H9 (cell line): Measurements from ENCODE around the gene UGT2B11. TPM values are rescaled to one million over a fixed set of nuclear protein-coding genes. Genes with fewer than 3 reads are reported as not detected.

ENCODE experiments used
- DNase-seq: peaks from one replicate; pipeline ENCODE4 v3.0.0-alpha.2; 2017
- H2AFZ ChIP-seq: one replicate; pipeline ENCODE4 v1.6.1; 2013; ENCODE audit warnings: mild to moderate bottlenecking, low read length, control low read depth, moderate library complexity
- H2AK5ac ChIP-seq: 2 replicates; pipeline ENCODE4 v1.6.1; 2013; ENCODE audit warnings: low read length, control low read depth, mixed read lengths; ENCODE audit not compliant: insufficient read length
- H2BK120ac ChIP-seq: one replicate; pipeline ENCODE4 v1.6.1; 2013; ENCODE audit warnings: low read depth, mild to moderate bottlenecking, low read length, control low read depth, inconsistent platforms; ENCODE audit not compliant: poor library complexity, severe bottlenecking
- H2BK12ac ChIP-seq: 2 replicates; pipeline ENCODE4 v1.6.1; 2013; ENCODE audit warnings: low read length, control low read depth, mixed read lengths, low read depth; ENCODE audit not compliant: insufficient read length
- H2BK15ac ChIP-seq: 2 replicates; pipeline ENCODE4 v1.6.1; 2013; ENCODE audit warnings: low read depth, low read length, control low read depth
- H2BK20ac ChIP-seq: one replicate; pipeline ENCODE4 v1.6.1; 2013; ENCODE audit warnings: low read depth, mild to moderate bottlenecking, low read length, control low read depth, inconsistent platforms; ENCODE audit not compliant: poor library complexity, severe bottlenecking
- H2BK5ac ChIP-seq: 2 replicates; pipeline ENCODE4 v1.6.1; 2013; ENCODE audit warnings: low read length, control low read depth, mixed read lengths; ENCODE audit not compliant: insufficient read length
- H3K14ac ChIP-seq: 2 replicates; pipeline ENCODE4 v1.6.1; 2013; ENCODE audit warnings: low read length, control low read depth; ENCODE audit not compliant: insufficient read depth
- H3K18ac ChIP-seq: 2 replicates; pipeline ENCODE4 v1.6.1; 2013; ENCODE audit warnings: low read depth, mild to moderate bottlenecking, mixed read lengths, low read length, control low read depth; ENCODE audit not compliant: insufficient read length
- H3K23ac ChIP-seq: 2 replicates; pipeline ENCODE4 v1.6.1; 2013; ENCODE audit warnings: low read length, control low read depth, mixed read lengths, low read depth; ENCODE audit not compliant: insufficient read length
- H3K23me2 ChIP-seq: 2 replicates; pipeline ENCODE4 v1.6.1; 2013; ENCODE audit warnings: low read depth, mild to moderate bottlenecking, mixed read lengths, low read length, control low read depth; ENCODE audit not compliant: insufficient read length, poor library complexity, severe bottlenecking
- H3K27ac ChIP-seq: 2 replicates; pipeline ENCODE4 v1.5.1; 2013; ENCODE audit warnings: low read length, control low read depth, mixed read lengths, low read depth; ENCODE audit not compliant: insufficient read length
- H3K27me3 ChIP-seq: 2 replicates; pipeline ENCODE4 v1.6.1; 2013; ENCODE audit warnings: low read length, control low read depth, inconsistent platforms; ENCODE audit not compliant: insufficient read depth
- H3K4ac ChIP-seq: 2 replicates; pipeline ENCODE4 v1.6.1; 2013; ENCODE audit warnings: low read depth, mild to moderate bottlenecking, control low read depth, inconsistent platforms, low read length, moderate library complexity
- H3K4me1 ChIP-seq: 2 replicates; pipeline ENCODE4 v1.6.1; 2013; ENCODE audit warnings: low read length, control low read depth, inconsistent platforms; ENCODE audit not compliant: insufficient read depth
- H3K4me2 ChIP-seq: 2 replicates; pipeline ENCODE4 v1.6.1; 2013; ENCODE audit warnings: low read length, control low read depth, mixed read lengths; ENCODE audit not compliant: insufficient read length, insufficient read depth
- H3K56ac ChIP-seq: 2 replicates; pipeline ENCODE4 v1.6.1; 2013; ENCODE audit warnings: low read depth, mild to moderate bottlenecking, mixed read lengths, low read length, control low read depth; ENCODE audit not compliant: insufficient read length
- H3K79me1 ChIP-seq: 2 replicates; pipeline ENCODE4 v1.6.1; 2013; ENCODE audit warnings: low read depth, mild to moderate bottlenecking, moderate library complexity, low read length, control low read depth, inconsistent platforms; ENCODE audit not compliant: insufficient read depth, poor library complexity, severe bottlenecking
- H3K79me2 ChIP-seq: 2 replicates; pipeline ENCODE4 v1.6.1; 2013; ENCODE audit warnings: low read length, control low read depth, inconsistent platforms; ENCODE audit not compliant: insufficient read depth
- H3K9ac ChIP-seq: 2 replicates; pipeline ENCODE4 v1.6.1; 2013; ENCODE audit warnings: low read length, control low read depth, mixed read lengths; ENCODE audit not compliant: insufficient read length; ENCODE audit errors: extremely low read depth
- H3K9me3 ChIP-seq: one replicate; pipeline ENCODE4 v1.6.1; 2013; ENCODE audit warnings: low read depth, low read length, inconsistent platforms; ENCODE audit not compliant: control insufficient read depth
- H3T11ph ChIP-seq: one replicate; pipeline ENCODE4 v1.6.1; 2013; ENCODE audit warnings: mild to moderate bottlenecking, low read length, control low read depth, inconsistent platforms
- H4K20me1 ChIP-seq: one replicate; pipeline ENCODE4 v1.6.1; 2013; ENCODE audit not compliant: control insufficient read depth, insufficient read length, insufficient read depth
- H4K5ac ChIP-seq: 2 replicates; pipeline ENCODE4 v1.6.1; 2013; ENCODE audit warnings: low read depth, mild to moderate bottlenecking, mixed read lengths, low read length, control low read depth; ENCODE audit not compliant: insufficient read length
- H4K8ac ChIP-seq: replicated peaks from 2 replicates; pipeline ENCODE4 v1.6.1; 2013; ENCODE audit warnings: low read length, control low read depth, mixed read lengths, low read depth; ENCODE audit not compliant: insufficient read length
- H4K91ac ChIP-seq: 2 replicates; pipeline ENCODE4 v1.6.1; 2013; ENCODE audit warnings: low read depth, mild to moderate bottlenecking, moderate library complexity, mixed read lengths, low read length, control low read depth; ENCODE audit not compliant: insufficient read length
- H3K27ac Mint-ChIP-seq, 3 experiments: 2 replicates in 2 of 3; 3 replicates in 1 of 3; pipeline ENCODE4 v1.8.0; 2020 to 2021; ENCODE audit warnings: mixed read lengths in 3 of 3, mild to moderate bottlenecking in 1 of 3, moderate library complexity in 1 of 3
- H3K27me3 Mint-ChIP-seq: 2 replicates; pipeline ENCODE4 v1.8.0; 2021; ENCODE audit warnings: low read depth, mild to moderate bottlenecking, moderate library complexity, mixed read lengths
- H3K36me3 Mint-ChIP-seq, 3 experiments: 2 replicates in 2 of 3; 3 replicates in 1 of 3; pipeline ENCODE4 v1.8.0; 2020 to 2021; ENCODE audit warnings: low read depth in 3 of 3, mixed read lengths in 3 of 3; ENCODE audit not compliant: insufficient read depth in 1 of 3
- H3K4me1 Mint-ChIP-seq, 2 experiments: 2 replicates each; pipeline ENCODE4 v1.8.0; 2020; ENCODE audit warnings: mixed read lengths in 2 of 2
- H3K4me3 Mint-ChIP-seq, 2 experiments: 2 replicates in 1 of 2; 3 replicates in 1 of 2; pipeline ENCODE4 v1.8.0; 2020 to 2021; ENCODE audit warnings: mild to moderate bottlenecking in 2 of 2, mixed read lengths in 2 of 2, moderate library complexity in 1 of 2
- H3K9me3 Mint-ChIP-seq, 2 experiments: 2 replicates in 1 of 2; 3 replicates in 1 of 2; pipeline ENCODE4 v1.8.0; 2020; ENCODE audit warnings: mild to moderate bottlenecking in 2 of 2, mixed read lengths in 2 of 2, moderate library complexity in 1 of 2
- CTCF ChIP-seq: fragments of 200-600 bp; sonication (generic); conservative IDR thresholded peaks from 3 replicates; pipeline ENCODE4 v1.8.0; 2021; ENCODE audit warnings: antibody characterized with exemption, mild to moderate bottlenecking
- WGBS: extraction: QIAGEN DNeasy Blood & Tissue Kit; methylation state at CpG from one replicate; pipeline ENCODE4 v1.1.7; 2013; ENCODE audit warnings: missing lambda C conversion rate, low lambda C conversion rate, mixed read lengths; ENCODE audit not compliant: insufficient read length; ENCODE audit errors: extremely low coverage; 5-methylcytosine and 5-hydroxymethylcytosine counted together
- total RNA-seq: library from RNA; stranded (reverse); gene quantifications from 2 replicates; pipeline ENCODE4 v1.2.1, GENCODE V29; 2021

Gene UGT2B11
- total RNA-seq, 1 experiment from 2014 or later: not detected

GRCh38 chr4:69156913-69157312 is 57.6 kb downstream of the UGT2B11 start:
- Histone ChIP-seq H3K14ac (no peak overlapping the region), H3K4ac (no peak overlapping the region), H4K20me1 (no peaks in the 10 kb centered on the region), H3K27ac (no peak overlapping the region), H3K27me3 (no peaks in the 10 kb centered on the region), H4K8ac (no peak overlapping the region), H3K18ac (no peak overlapping the region), H4K5ac (no peak overlapping the region), H2BK12ac (no peak overlapping the region), H2BK120ac (no peak overlapping the region), H3K23ac (no peak overlapping the region), H2BK5ac (no peak overlapping the region), H3K79me2 (no peaks in the 10 kb centered on the region), H2AK5ac (no peak overlapping the region), H3K79me1 (no peaks in the 10 kb centered on the region), H4K91ac (no peak overlapping the region), H3K23me2 (no peaks in the 10 kb centered on the region), H2BK20ac (no peak overlapping the region), H2AFZ (no peak overlapping the region), H3K4me2 (no peak overlapping the region), H3K9me3 (no peaks in the 10 kb centered on the region), H3K4me1 (no peaks in the 10 kb centered on the region), H2BK15ac (no peak overlapping the region), H3K56ac (no peak overlapping the region), H3K9ac (no peak overlapping the region), H3T11ph (no peak overlapping the region)
- Mint-ChIP-seq H3K27ac (no peak overlapping the region), H3K27me3 (no peaks in the 10 kb centered on the region), H3K4me1 (no peaks in the 10 kb centered on the region), H3K4me3 (no peak overlapping the region), H3K9me3 (no peaks in the 10 kb centered on the region), H3K36me3 (no peaks in the 10 kb centered on the region)
- WGBS: no CpG with 5 or more reads among the region's 2 CpGs
- peak; percentile 62 for DNase-seq
- TF ChIP-seq CTCF: peak; percentile 66
